ENCODE data around the gene RIPPLY1. TPM values are rescaled to one million over a fixed set of nuclear protein-coding genes. Genes with fewer than 3 reads are reported as not detected.

RIPPLY1 gene
- total and polyA plus RNA-seq, 8 donors, result 0.23 TPM; not detected in 7

DNA sequence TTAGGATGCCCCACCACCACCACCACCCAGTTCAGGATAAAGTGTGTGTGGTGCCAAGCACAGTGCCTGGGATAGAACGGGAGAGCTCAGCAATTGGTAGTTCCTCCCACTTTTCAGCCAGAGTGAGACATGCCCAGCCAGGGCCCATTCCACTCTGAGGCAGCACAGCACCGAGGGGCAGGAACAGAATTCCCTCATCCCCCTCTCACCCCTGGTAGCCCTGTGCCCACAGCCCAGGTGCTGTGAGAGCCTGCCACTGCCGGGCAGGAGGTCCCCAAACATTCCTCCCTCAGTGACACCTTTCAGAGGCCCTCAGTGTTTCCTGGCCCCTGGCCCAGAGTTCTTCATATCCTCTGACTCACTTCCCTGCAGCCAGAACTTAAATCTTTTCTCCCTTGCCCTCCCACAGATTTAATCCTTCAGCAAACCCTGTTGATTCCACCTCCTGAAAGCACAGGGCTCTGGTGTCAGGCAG is 8.1 kb downstream of the RIPPLY1 start:
- TF ChIP-seq, protein P1, sequence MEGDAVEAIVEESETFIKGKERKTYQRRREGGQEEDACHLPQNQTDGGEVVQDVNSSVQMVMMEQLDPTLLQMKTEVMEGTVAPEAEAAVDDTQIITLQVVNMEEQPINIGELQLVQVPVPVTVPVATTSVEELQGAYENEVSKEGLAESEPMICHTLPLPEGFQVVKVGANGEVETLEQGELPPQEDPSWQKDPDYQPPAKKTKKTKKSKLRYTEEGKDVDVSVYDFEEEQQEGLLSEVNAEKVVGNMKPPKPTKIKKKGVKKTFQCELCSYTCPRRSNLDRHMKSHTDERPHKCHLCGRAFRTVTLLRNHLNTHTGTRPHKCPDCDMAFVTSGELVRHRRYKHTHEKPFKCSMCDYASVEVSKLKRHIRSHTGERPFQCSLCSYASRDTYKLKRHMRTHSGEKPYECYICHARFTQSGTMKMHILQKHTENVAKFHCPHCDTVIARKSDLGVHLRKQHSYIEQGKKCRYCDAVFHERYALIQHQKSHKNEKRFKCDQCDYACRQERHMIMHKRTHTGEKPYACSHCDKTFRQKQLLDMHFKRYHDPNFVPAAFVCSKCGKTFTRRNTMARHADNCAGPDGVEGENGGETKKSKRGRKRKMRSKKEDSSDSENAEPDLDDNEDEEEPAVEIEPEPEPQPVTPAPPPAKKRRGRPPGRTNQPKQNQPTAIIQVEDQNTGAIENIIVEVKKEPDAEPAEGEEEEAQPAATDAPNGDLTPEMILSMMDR (IDR thresholded peaks at IDR 0.05), result no peak
- H3K9me3 ChIP-seq, result no peaks in the 10 kb centered on the region
- intact Hi-C loops (cut with DNase I), result loop anchor here in 1 of 3 donors (10.0 kb wide), 1 partner anchor 60 kb away; no protein-coding TSS in a partner anchor
- 47 to 62% methylated on average over 3 of the region's 3 CpGs for WGBS, 2 donors
- ATAC-seq (peak in 2 of 4 donors; percentile 3 to 11), FAIRE-seq (no peak), DNase-seq (no peak)
- H3K4me3 ChIP-seq, result no peak overlapping the region
- no peaks in the 10 kb centered on the region for H3K27me3 ChIP-seq
- H3K4me1 ChIP-seq, result no peaks in the 10 kb centered on the region
- no peaks in the 10 kb centered on the region for H3K36me3 ChIP-seq
- no peak overlapping the region for H3K27ac ChIP-seq

DNA sequence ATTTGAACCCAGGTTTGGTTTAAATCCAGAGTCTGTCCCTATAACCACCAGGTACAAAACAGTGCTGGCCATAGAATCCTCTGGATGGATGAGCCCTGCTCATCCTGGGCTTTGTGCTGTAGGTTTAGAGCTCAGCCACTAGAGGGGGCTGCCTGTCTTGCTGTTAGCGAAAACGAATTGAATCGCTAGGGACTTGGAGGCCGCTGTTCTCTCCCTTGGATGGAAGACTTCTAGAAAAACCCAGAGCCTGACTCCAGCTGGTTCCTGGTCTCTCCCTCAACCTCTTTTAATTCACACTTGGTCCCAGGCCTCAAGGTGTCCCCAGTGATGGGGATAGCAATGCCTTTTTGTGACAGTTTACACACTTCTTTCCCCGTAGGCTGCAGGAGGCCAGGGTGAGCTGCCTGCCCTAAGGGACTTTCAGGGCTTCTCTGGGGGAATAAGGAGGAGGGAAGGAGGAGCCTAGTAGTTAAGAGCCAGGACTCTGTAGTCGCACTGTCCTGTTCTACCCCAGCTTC is 8.7 kb downstream of the RIPPLY1 start:
- 20 to 24% methylated on average over 6 of the region's 6 CpGs for WGBS, 2 donors
- intact Hi-C loops (cut with DNase I), result loop anchor here in 1 of 3 donors (10.0 kb wide), 1 partner anchor 60 kb away; no protein-coding TSS in a partner anchor

DNA sequence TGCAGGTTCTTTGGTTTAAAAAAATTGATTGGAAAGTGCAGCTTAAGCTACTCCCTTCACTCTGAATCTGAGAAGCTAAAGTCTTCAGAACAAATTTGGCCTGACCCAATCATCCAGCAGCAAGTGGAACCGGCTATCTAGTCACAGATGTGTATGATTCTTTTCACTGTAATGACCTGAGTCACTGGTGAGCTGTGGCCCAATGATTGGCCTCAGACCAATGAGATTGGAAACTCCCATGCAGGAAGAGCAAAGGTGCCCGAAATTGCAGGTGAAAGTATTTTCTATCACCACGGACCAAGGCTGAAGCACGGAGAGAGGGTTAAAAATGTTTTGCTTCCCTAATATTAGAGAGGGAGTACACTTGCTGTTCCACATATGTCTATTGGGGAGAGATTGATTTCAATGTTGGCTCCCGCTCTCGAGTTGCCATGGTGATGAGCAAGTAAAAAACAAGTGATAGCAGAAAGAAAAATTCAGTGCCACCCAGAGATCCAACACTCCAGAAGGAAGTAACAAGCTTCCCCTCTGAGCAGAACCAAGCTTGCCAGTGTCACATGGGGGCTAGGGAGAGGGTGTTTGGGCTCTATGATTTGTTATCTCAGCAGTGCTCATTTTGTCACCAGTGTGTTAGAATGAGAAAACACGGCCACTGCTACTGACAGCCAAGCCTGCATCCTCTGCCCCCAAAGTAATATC is 11.2 kb downstream of the RIPPLY1 start:
- WGBS, 2 donors, result 44 to 45% methylated on average over 7 of the region's 7 CpGs
- H3K27ac ChIP-seq, result no peak overlapping the region
- ATAC-seq (peak in 1 of 4 donors; percentile 20), DNase-seq (no peak), FAIRE-seq (no peak)
- H3K9me3 ChIP-seq, result no peaks in the 10 kb centered on the region
- H3K4me1 ChIP-seq, result no peaks in the 10 kb centered on the region
- H3K27me3 ChIP-seq, result no peaks in the 10 kb centered on the region
- H3K4me3 ChIP-seq, result no peak overlapping the region
- TF ChIP-seq, protein P1 (IDR thresholded peaks at IDR 0.05), result no peak
- intact Hi-C loops (cut with DNase I), result loop anchor here in 1 of 3 donors (10.0 kb wide), 1 partner anchor 63 kb away; no protein-coding TSS in a partner anchor
- H3K36me3 ChIP-seq, result no peaks in the 10 kb centered on the region

More for the DNA sequence above, 8.7 kb downstream of the RIPPLY1 start:
- Histone ChIP-seq H3K4me3 (no peak overlapping the region), H3K4me1 (no peaks in the 10 kb centered on the region), H3K27ac (no peak overlapping the region), H3K27me3 (no peaks in the 10 kb centered on the region), H3K36me3 (no peaks in the 10 kb centered on the region), H3K9me3 (no peaks in the 10 kb centered on the region)
- DNase-seq (peak in 5 of 6 donors; percentile 26 to 72 (median 63)), ATAC-seq (peak; percentile 76 to 90 (median 88)), FAIRE-seq (no peak)
- TF ChIP-seq, protein P1 (IDR thresholded peaks at IDR 0.05), result peak; percentile 68 to 81 (median 78)

DNA sequence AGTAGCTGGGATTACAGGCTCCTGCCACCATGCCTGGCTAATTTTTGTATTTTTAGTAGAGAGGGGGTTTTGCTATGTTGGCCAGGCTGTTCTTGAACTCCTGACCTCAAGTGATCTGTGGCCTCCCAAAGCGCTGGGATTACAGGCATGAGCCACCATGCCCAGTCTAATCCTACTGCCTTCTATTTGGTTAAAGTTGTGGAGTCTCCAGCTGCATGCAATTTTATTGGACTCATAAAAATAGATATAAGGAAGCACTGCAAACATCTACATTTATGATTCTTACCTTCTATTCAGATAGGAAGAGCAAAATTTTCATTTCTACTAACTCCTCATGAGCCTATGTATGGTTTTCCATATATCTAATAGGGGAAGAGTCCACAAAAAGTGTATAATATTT is 13.7 kb downstream of the RIPPLY1 start:
- Histone ChIP-seq H3K36me3 (no peaks in the 10 kb centered on the region), H3K27me3 (peaks cover 0 to 6% (median 0%) of the 10 kb centered on the region in 4 donors), H3K9me3 (no peaks in the 10 kb centered on the region), H3K27ac (no peak overlapping the region), H3K4me3 (no peak overlapping the region), H3K4me1 (no peaks in the 10 kb centered on the region)
- no peak for FAIRE-seq
- intact Hi-C loops (cut with DNase I), result no loop called here
- WGBS, 2 donors, result 54 to 100% methylated on average over 1 of the region's 1 CpG
- TF ChIP-seq, protein P1 (IDR thresholded peaks at IDR 0.05), result no peak
- no peak for ATAC-seq
- no peak for DNase-seq

DNA sequence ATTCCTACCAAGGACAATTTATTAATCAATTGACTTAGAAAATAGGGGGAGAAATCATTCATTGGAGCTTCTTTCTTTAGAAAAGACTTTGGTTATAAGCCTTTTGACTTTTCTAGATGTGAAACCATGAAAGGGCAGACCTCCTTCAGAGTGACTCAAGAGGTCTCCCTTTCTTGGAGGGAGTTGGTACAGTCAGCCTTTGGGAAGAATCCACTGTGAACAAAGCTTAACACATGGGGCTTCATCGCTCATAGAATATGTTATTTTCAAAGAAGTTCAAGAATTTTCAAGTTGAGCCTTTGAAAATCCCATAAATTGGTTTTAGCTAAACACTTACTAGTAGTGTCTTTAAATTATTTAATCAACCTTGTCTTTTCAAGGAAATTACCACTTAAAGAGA is 28.0 kb downstream of the RIPPLY1 start:
- TF ChIP-seq, protein P1 (IDR thresholded peaks at IDR 0.05), result no peak
- DNase-seq (no peak), FAIRE-seq (no peak), ATAC-seq (no peak)
- H3K4me3 ChIP-seq, result no peak overlapping the region
- intact Hi-C loops (cut with DNase I), result no loop called here
- no peaks in the 10 kb centered on the region for H3K36me3 ChIP-seq
- H3K9me3 ChIP-seq, result no peaks in the 10 kb centered on the region
- no peaks in the 10 kb centered on the region for H3K4me1 ChIP-seq
- WGBS, 2 donors, result 71 to 100% methylated on average over 1 of the region's 1 CpG
- H3K27ac ChIP-seq, result no peak overlapping the region
- no peaks in the 10 kb centered on the region for H3K27me3 ChIP-seq
